Esophagus squamous epithelium (tissue), 4 donors: ENCODE results near the gene RASSF5.

Source experiments
- POLR2A ChIP-seq, 4 donors: fragments of 450-650 bp; IDR thresholded peaks; one replicate each; pipeline ENCODE4 v1.6.1; 2017; ENCODE audit warnings: antibody characterized with exemption in 4 of 4, mild to moderate bottlenecking in 4 of 4, moderate library complexity in 3 of 4
- TF ChIP-seq, protein P1 (sequence below), 6 experiments: fragments of 450-650 bp in 4 of 6; fragments of 200-600 bp in 2 of 6; sonication (generic) in 2 of 6; IDR thresholded peaks; one replicate each; pipeline ENCODE4 v1.5.1; 2016 to 2019; ENCODE audit warnings: antibody characterized with exemption in 6 of 6, mild to moderate bottlenecking in 4 of 6, moderate library complexity in 4 of 6

DNA sequence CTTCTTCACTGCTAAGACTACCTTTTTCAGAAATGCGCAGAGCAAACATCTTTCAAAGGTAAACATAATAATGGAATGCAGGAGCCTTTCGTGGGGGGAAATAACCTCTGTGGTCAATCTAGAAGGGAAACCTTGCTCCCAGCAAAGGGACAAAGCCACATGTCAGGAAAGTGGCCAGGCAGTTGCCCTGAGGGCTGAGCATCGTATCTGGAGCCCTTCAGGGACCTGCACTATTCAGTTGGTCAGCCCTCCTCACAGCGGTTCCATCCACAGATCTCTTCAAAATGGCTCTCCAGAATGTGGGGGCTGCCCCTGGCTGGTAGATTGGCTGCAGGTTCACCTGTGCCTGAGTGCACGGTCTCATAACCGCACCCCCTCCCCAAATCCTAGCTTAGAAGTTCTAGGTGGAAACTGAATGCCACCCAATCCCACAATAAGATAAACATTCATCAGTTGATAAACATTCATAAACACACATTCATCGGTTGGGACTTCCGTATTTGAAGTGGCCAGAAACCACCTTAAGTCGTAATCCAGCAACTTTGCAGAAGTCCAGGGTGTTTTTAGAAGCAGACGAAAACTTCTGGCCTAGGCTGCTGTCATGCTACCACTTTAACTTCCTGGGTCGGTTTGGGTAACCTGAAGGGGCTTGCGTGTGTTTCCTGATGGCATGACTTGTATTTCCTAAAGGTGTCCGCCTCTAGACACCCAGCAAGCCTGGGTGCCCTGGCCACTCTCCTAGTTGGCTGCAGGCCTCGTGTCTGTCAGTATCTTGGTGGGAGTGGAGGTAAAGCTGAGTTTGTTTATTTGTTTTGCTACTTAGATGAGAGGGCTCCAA, 50.5 kb downstream of the RASSF5 start:
- TF ChIP-seq, protein P1, sequence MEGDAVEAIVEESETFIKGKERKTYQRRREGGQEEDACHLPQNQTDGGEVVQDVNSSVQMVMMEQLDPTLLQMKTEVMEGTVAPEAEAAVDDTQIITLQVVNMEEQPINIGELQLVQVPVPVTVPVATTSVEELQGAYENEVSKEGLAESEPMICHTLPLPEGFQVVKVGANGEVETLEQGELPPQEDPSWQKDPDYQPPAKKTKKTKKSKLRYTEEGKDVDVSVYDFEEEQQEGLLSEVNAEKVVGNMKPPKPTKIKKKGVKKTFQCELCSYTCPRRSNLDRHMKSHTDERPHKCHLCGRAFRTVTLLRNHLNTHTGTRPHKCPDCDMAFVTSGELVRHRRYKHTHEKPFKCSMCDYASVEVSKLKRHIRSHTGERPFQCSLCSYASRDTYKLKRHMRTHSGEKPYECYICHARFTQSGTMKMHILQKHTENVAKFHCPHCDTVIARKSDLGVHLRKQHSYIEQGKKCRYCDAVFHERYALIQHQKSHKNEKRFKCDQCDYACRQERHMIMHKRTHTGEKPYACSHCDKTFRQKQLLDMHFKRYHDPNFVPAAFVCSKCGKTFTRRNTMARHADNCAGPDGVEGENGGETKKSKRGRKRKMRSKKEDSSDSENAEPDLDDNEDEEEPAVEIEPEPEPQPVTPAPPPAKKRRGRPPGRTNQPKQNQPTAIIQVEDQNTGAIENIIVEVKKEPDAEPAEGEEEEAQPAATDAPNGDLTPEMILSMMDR (IDR thresholded peaks at IDR 0.05), result no peak
- TF ChIP-seq POLR2A (IDR thresholded peaks at IDR 0.05), result no peak
